ENCODE measurements around the gene PRKCA.

Gene PRKCA

DNA sequence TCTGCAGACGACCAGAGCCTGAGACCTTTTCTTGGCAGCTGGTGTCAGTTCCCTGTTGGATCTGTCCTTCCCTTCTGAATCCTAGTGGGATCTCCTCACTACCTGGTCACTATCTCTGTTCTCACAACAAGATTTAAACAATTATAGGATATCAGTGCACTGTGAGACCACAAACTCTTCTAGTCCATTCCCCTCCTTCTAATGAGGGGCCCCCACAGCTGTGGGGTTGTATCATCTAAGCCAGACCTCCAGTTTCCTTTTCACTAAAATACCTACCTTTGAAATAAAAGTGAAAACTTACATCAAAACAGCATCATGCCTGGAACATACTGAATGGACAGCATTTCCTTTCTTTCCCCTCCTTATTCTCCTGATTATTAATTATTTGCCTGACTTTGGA, 233.2 kb downstream of the PRKCA start:
- H3K36me3 ChIP-seq, result no peaks in the 10 kb centered on the region; the same call in none of the 2 replicates
- TF ChIP-seq, protein P1, sequence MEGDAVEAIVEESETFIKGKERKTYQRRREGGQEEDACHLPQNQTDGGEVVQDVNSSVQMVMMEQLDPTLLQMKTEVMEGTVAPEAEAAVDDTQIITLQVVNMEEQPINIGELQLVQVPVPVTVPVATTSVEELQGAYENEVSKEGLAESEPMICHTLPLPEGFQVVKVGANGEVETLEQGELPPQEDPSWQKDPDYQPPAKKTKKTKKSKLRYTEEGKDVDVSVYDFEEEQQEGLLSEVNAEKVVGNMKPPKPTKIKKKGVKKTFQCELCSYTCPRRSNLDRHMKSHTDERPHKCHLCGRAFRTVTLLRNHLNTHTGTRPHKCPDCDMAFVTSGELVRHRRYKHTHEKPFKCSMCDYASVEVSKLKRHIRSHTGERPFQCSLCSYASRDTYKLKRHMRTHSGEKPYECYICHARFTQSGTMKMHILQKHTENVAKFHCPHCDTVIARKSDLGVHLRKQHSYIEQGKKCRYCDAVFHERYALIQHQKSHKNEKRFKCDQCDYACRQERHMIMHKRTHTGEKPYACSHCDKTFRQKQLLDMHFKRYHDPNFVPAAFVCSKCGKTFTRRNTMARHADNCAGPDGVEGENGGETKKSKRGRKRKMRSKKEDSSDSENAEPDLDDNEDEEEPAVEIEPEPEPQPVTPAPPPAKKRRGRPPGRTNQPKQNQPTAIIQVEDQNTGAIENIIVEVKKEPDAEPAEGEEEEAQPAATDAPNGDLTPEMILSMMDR (IDR thresholded peaks at IDR 0.05; ENCODE audit: low read depth, low read length), result no peak
- DNase-seq, result no peak
- no peak overlapping the region for H3K4me3 ChIP-seq (ENCODE audit: low read depth, low read length)
- peaks cover 4% of the 10 kb centered on the region for H3K4me1 ChIP-seq
- no peaks in the 10 kb centered on the region for H3K27me3 ChIP-seq
- H3K9me3 ChIP-seq, result no peaks in the 10 kb centered on the region

DNA sequence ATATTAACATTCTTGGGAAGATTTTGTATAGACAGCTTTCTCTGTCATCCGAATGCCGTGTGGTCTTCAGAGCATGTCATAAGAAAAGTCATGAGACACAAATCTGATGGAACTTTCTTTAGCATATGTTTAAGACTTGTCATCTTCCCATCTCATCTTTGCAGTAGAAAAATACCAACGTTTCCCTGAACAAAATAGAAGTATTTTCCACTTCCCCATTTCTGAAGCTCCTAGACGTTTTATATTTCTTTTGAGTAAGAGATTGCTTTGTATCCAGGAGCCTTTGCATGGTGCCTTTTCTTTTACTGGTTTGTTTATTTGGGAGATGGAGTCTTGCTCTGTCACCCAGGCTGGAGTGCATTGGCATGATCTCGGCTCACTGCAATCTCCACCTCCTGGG, 235.1 kb downstream of the PRKCA start:
- peaks cover 14% of the 10 kb centered on the region for H3K4me1 ChIP-seq

DNA sequence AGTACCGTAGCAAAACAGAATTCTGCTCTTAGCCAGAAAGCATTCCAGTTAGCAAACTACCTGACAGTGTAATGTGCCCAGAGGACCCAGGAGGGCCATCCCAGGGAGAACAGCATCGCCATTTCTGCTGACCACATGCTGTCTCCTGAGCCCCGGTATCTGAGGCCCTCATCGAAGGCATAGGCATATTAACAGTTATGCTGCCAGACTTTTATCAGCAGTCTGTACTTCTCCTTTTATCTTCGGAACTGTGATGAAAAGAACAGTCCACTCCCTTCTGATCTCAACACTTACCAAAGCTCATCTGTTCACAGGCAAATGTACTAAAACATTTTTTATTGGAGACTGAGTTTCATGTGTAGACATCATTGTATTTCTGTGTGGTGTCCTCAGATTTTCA, 236.4 kb downstream of the PRKCA start:
- Histone ChIP-seq H3K9me3 (no peaks in the 10 kb centered on the region), H3K36me3 (no peaks in the 10 kb centered on the region), H3K4me1 (peaks cover 11% of the 10 kb centered on the region), H3K4me3 (ENCODE audit: low read depth, low read length) (no peak overlapping the region), H3K27me3 (no peaks in the 10 kb centered on the region)
- no peak for DNase-seq
- TF ChIP-seq, protein P1 (IDR thresholded peaks at IDR 0.05; ENCODE audit: low read depth, low read length), result no peak

More for the DNA sequence above, 235.1 kb downstream of the PRKCA start:
- no peak for DNase-seq
- Histone ChIP-seq H3K27me3 (no peaks in the 10 kb centered on the region), H3K9me3 (no peaks in the 10 kb centered on the region), H3K4me3 (ENCODE audit: low read depth, low read length) (no peak overlapping the region), H3K36me3 (no peaks in the 10 kb centered on the region; the same call in none of the 2 replicates)
- TF ChIP-seq, protein P1 (IDR thresholded peaks at IDR 0.05; ENCODE audit: low read depth, low read length), result no peak

DNA sequence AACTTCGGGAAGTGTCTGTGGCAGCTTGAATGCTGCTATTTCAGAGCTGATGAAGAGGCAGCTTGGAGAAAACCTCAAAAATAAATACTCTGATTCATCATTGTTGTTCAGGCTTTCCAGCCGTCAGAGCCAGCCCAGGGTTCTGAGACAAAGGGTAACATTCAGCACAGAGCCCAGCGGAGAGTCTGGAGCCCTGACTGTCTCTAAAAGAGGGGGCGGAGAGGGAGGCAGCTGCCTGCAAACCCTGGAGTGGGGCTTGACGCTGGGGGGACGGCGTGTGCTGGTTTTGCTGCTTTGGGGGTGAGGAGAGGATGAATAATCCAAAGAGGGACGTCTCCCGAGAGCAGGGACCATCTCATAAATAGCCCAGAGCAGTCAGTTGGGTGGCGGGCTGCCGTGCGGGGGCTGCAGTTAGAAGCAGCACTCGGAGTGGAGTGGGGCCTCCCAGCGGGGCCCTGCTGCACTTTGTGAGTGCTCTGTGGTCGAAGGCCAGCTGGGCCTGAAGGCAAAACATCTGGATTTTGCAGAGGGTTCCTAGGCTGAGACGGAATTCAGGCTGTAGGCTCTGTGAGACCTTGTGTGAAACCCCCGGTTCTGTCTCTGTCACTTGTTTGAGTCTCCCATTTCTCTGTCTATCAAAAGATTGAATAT, 237.8 kb downstream of the PRKCA start:
- no peak for DNase-seq
- Histone ChIP-seq H3K36me3 (no peaks in the 10 kb centered on the region), H3K4me1 (peaks cover 10% of the 10 kb centered on the region), H3K27me3 (no peaks in the 10 kb centered on the region), H3K4me3 (ENCODE audit: low read depth, low read length) (no peak overlapping the region), H3K9me3 (no peaks in the 10 kb centered on the region)
- TF ChIP-seq, protein P1 (IDR thresholded peaks at IDR 0.05; ENCODE audit: low read depth, low read length), result no peak

DNA sequence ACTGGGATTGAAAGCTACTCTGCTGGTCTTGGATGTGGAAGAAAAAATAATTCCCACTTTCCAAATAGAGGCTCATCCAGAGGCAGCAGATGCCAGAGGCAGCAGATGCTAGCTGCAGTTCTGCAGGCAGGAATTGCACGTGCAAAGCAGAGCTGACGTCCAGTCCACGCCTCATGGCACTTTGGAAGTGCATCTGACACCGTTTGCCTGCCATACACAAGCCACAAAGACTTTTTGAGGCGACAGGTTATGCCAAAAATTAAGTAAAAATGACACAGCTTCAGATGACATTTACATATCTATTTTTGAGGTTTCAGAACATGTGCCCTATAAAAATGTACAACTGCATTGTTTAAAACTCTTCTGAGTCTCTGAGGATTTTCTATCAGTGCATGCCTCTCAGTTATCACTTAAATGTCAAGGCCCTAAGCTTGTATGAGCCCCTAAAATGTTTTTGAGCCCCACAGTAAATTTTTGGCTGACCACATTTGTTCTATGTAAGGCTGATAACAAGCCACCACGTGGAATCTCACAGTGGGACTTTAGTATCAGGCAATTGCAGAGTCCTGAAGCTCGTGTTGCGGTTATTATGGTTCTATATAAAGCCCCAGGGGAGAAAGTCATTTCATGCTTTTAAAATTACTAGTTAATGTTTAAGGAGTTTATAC, 239.2 kb downstream of the PRKCA start:
- no peak for DNase-seq
- Histone ChIP-seq H3K27me3 (no peaks in the 10 kb centered on the region), H3K9me3 (no peaks in the 10 kb centered on the region), H3K4me1 (peaks cover 10% of the 10 kb centered on the region), H3K36me3 (no peaks in the 10 kb centered on the region), H3K4me3 (ENCODE audit: low read depth, low read length) (no peak overlapping the region)
- TF ChIP-seq, protein P1 (IDR thresholded peaks at IDR 0.05; ENCODE audit: low read depth, low read length), result no peak
